ENCODE results near the gene CLNK.

Gene CLNK

GRCh38 chr4:10698172-10698571 is 13.6 kb upstream of the CLNK start:
- FAIRE-seq: no peak

- FAIRE-seq: no peak
These were observed 12.5 kb upstream of the CLNK start for GRCh38 chr4:10697086-10697485.

GRCh38 chr4:10696253-10696652 is 11.7 kb upstream of the CLNK start:
- no peak for FAIRE-seq

DNA sequence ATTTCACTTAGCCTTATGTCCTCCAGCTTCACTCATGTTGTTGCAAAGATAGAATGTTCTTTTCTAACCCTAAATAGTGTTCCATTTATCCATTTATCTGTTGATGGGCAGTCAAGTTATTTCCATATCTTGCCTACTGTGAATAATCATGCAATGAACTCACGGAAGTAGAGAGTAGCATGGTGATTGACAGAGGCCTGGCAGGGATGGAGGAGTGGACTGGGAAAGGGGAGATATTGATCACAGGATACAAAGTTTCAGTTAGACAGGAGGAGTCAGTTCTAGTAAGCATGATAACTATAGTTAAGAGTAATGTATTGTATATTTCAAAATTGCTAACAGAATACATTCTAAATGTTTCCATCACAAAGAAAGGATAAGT is 10.3 kb upstream of the CLNK start:
- FAIRE-seq: no peak

GRCh38 chr4:10694151-10694827 is 9.7 kb upstream of the CLNK start:
- no peak for FAIRE-seq

- no peak for FAIRE-seq
These were observed 7.1 kb upstream of the CLNK start for GRCh38 chr4:10691651-10692050.

DNA sequence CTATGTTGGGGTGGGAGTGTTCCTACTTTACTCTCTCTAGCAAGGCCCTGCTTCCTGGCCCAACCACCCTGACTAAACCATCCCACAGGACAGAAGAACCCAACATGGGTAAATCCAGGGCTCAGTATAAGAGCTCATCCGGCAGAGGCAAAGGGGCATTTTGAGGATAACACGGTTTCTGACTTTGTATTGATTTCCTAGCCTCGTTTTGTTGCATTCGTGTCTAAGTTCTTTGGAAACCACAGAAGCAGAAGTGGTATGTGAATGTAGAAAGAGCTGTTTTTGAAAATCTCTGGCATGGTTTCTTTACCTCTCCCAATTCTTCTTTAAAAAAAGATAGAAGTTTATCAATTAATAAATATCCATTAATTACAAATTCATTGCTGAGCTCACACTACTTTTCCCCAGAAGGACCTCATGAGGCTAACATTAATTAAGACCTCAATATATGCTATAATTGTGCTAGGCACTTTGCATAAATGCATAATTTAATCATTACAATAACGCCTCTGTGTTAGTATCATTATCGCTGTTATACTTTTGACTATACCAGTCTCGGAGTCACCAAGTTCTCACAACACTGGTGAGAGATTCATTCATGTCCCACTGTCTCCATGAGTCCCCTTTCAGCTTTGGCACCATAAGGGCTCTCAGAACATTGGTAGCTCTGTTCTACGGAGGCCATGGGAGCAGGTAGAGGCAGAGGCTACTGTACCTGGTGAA is 5.8 kb upstream of the CLNK start:
- FAIRE-seq: no peak

DNA sequence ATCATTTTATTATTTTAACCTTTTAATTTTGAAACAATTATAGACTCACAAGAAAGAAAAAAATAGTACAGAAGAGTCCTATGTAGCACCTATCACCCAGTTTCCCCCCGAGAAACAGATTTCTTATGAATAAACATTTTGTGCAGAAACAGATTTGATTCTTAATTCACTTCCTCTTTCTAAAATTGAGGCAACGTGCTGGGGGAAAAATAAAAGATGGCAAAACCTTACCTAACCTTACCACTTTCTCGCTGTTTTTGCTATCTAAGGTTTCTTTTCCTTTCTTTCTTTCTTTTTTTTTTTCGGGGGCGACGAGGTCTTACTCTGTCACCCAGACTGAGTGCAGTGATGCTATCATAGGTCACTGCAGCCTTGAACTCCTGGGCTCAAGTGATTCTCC is 4.3 kb upstream of the CLNK start:
- no peak for FAIRE-seq

GRCh38 chr4:10688022-10688421 is 3.5 kb upstream of the CLNK start:
- no peak for FAIRE-seq

- no peak for FAIRE-seq
These were observed 3.0 kb upstream of the CLNK start for GRCh38 chr4:10687526-10687925.

DNA sequence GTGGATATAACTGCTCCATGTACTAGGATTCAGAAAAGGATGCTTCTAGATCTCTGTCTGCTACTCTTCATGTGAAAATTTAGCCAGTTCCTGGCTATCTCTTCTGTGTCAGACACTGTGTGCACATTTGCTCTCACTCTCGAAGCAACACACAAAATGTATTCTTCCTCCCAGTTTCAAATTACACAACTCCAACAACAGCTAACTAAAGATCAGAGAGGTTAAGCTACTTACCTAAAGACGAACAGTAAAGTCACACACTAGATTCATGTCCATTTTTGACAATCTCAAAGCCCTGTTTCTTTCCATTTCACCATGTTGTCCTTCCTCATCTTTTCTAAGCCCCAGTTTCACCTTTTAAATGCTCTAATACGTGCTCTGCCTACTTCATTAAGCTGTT is 2.2 kb downstream of the CLNK start:
- FAIRE-seq: no peak

- no peak for FAIRE-seq
These were observed 6.6 kb downstream of the CLNK start for GRCh38 chr4:10677796-10678497.

DNA sequence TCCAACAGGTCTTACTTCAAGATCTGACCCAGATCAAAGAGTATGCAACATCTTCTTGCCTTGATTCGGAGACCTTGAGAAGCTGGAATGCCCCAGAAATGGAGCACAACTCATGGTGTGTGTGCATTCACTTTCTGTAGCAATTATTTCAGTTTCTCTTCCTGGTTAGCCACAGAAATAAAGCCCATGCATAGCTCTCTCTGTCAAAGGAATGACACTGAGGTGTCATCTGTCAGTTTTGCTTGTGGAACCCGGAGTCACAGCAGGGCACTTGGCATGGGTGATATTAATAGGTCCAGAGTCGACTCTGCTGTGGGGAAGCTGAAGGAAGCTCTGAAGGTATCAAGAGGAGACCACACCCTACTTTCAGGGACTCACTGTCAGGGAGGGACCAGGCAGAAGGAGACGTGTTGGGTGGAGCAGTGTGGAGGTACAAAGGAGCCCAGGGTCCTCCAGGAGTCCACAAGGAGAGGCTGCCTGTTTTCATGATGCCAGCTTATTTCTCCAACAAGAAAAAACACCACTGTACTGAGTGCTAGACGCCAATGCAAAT is 10.7 kb downstream of the CLNK start:
- no peak for FAIRE-seq

GRCh38 chr4:10672379-10672778 is 12.2 kb downstream of the CLNK start:
- FAIRE-seq: no peak

- no peak for FAIRE-seq
These were observed 12.8 kb downstream of the CLNK start for GRCh38 chr4:10671799-10672198.

GRCh38 chr4:10671366-10671765 is 13.2 kb downstream of the CLNK start:
- no peak for FAIRE-seq

GRCh38 chr4:10670321-10670720 is 14.2 kb downstream of the CLNK start:
- no peak for FAIRE-seq

- no peak for FAIRE-seq
These were observed 16.8 kb downstream of the CLNK start for GRCh38 chr4:10667701-10668326.

DNA sequence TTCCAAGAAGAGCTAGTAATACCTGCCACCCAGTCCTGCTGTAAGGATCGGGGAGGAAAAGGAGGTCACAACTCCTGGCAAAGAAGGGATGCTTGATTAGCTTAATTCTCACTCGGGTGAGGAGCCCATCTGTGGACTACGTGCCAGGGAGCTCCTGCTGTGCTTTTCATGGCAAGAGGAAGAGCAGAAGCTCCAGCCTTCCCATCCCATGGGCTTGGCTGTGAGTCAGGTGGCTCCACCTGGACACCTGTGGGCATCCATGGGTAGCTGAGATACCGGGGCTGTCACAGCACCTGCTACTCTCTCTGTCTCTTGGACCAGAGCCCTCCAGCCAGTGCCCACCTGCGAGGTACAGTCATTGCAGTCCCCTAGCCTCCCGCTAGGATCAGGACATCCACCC is 18.0 kb downstream of the CLNK start:
- FAIRE-seq: no peak

DNA sequence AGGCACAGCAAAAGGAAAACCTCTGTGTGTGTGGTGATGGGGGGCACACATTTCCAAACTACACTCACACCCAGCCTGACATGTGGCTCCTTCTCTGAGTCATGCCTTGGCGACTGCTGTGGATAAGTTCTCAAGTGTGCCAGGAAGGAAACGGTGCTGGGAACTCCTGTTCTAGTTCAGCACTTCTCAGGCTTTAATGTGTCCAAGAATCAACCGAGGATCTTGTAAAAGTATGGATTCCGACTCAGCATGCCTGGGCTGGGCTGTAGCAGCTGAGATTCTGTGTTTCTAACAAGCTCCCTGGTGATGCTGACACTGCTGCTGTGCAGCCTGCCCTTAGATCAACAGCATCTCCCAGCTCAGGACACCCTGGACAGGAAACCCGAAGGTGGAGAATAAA is 20.2 kb downstream of the CLNK start:
- no peak for FAIRE-seq

GRCh38 chr4:10662937-10663336 is 21.6 kb downstream of the CLNK start:
- FAIRE-seq: no peak

GRCh38 chr4:10661047-10661446 is 23.5 kb downstream of the CLNK start:
- FAIRE-seq: no peak

GRCh38 chr4:10659251-10659650 is 25.3 kb downstream of the CLNK start:
- FAIRE-seq: no peak

All from endometrium (tissue), 2 donors.